ENCODE data around the gene FLT1. TPM values are rescaled to one million over a fixed set of nuclear protein-coding genes. Genes with fewer than 3 reads are reported as not detected.

The FLT1 gene
- total RNA-seq, 4 donors from 2014 or later = 19.3 to 48.6 (median 24.4) TPM

GRCh38 chr13:28326056-28326455 lies 168.9 kb downstream of the FLT1 start:
- no peaks in the 10 kb centered on the region for H3K27me3 ChIP-seq
- WGBS, 2 donors = 83 to 89% methylated on average over 2 of the region's 2 CpGs
- no peak overlapping the region for H3K4me3 ChIP-seq
- H3K9me3 ChIP-seq = no peaks in the 10 kb centered on the region
- no peaks in the 10 kb centered on the region for H3K36me3 ChIP-seq
- no peak for DNase-seq (ENCODE audit: low spot score in 2 of 2)
- H3K4me1 ChIP-seq = peaks cover 0 to 25% (median 0%) of the 10 kb centered on the region in 4 donors
- no peak overlapping the region for H3K27ac ChIP-seq
- TF ChIP-seq CTCF (IDR thresholded peaks at IDR 0.05) (no peak), POLR2A (IDR thresholded peaks at IDR 0.05) (no peak), EP300 (IDR thresholded peaks at IDR 0.05) (no peak)

- Histone ChIP-seq H3K27me3 (no peaks in the 10 kb centered on the region), H3K36me3 (no peaks in the 10 kb centered on the region), H3K9me3 (no peaks in the 10 kb centered on the region), H3K4me1 (peaks cover 0 to 24% (median 0%) of the 10 kb centered on the region in 4 donors), H3K4me3 (no peak overlapping the region), H3K27ac (no peak overlapping the region)
- WGBS, 2 donors = 50% methylated on average over 2 of the region's 2 CpGs
- DNase-seq (ENCODE audit: low spot score in 2 of 2) = no peak
- no peak for TF ChIP-seq POLR2A (IDR thresholded peaks at IDR 0.05)
- no peak for TF ChIP-seq EP300 (IDR thresholded peaks at IDR 0.05)
- TF ChIP-seq CTCF (IDR thresholded peaks at IDR 0.05) = no peak
Measured at GRCh38 chr13:28325022-28325421, 169.9 kb downstream of the FLT1 start.

- TF ChIP-seq CTCF (IDR thresholded peaks at IDR 0.05) (peak; percentile 48 to 56 (median 52)), POLR2A (IDR thresholded peaks at IDR 0.05) (no peak)
- 47 to 53% methylated on average over 4 of the region's 4 CpGs for WGBS, 2 donors
- H3K27ac ChIP-seq = no peak overlapping the region
- peaks cover 0 to 22% (median 0%) of the 10 kb centered on the region in 4 donors for H3K4me1 ChIP-seq
- H3K27me3 ChIP-seq = no peaks in the 10 kb centered on the region
- DNase-seq (ENCODE audit: low spot score in 2 of 2) = peak in 1 of 2 donors; percentile 74
- no peaks in the 10 kb centered on the region for H3K36me3 ChIP-seq
- H3K4me3 ChIP-seq = no peak overlapping the region
- no peaks in the 10 kb centered on the region for H3K9me3 ChIP-seq
Measured at GRCh38 chr13:28324181-28324789, 170.6 kb downstream of the FLT1 start.

GRCh38 chr13:28322256-28322905 lies 172.5 kb downstream of the FLT1 start:
- WGBS, 2 donors = 59 to 67% methylated on average over 11 of the region's 11 CpGs
- peaks cover 0 to 22% (median 0%) of the 10 kb centered on the region in 4 donors for H3K4me1 ChIP-seq
- no peak overlapping the region for H3K4me3 ChIP-seq
- H3K9me3 ChIP-seq = no peaks in the 10 kb centered on the region
- DNase-seq (ENCODE audit: low spot score in 2 of 2) = no peak
- H3K27me3 ChIP-seq = no peaks in the 10 kb centered on the region
- H3K36me3 ChIP-seq = no peaks in the 10 kb centered on the region
- TF ChIP-seq CTCF (IDR thresholded peaks at IDR 0.05) (no peak), POLR2A (IDR thresholded peaks at IDR 0.05) (no peak), EP300 (IDR thresholded peaks at IDR 0.05) (no peak)
- no peak overlapping the region for H3K27ac ChIP-seq

GRCh38 chr13:28321756-28322155 lies 173.2 kb downstream of the FLT1 start:
- no peak overlapping the region for H3K4me3 ChIP-seq
- WGBS, 2 donors = 58 to 67% methylated on average over 2 of the region's 2 CpGs
- DNase-seq (ENCODE audit: low spot score in 2 of 2) = no peak
- no peaks in the 10 kb centered on the region for H3K9me3 ChIP-seq
- no peak overlapping the region for H3K27ac ChIP-seq
- H3K27me3 ChIP-seq = no peaks in the 10 kb centered on the region
- TF ChIP-seq EP300 (IDR thresholded peaks at IDR 0.05) (no peak), POLR2A (IDR thresholded peaks at IDR 0.05) (no peak), CTCF (IDR thresholded peaks at IDR 0.05) (no peak)
- H3K36me3 ChIP-seq = no peaks in the 10 kb centered on the region
- H3K4me1 ChIP-seq = peaks cover 0 to 26% (median 0%) of the 10 kb centered on the region in 4 donors
